SK-N-SH (cell line): ENCODE results near the gene ELP4.

ENCODE experiments used
- ELF1 ChIP-seq: IDR thresholded peaks from 2 replicates; pipeline ENCODE4 v1.4.0; 2012
- EP300 ChIP-seq, 2 experiments: IDR thresholded peaks; 2 replicates each; pipeline versions ENCODE4 v1.4.0 to v1.6.1; 2012; ENCODE audit warnings: borderline replicate concordance in 1 of 2, low read depth in 1 of 2, low read length in 1 of 2
- EZH2phosphoT487 ChIP-seq: fragments of 200-600 bp; sonication (generic); IDR thresholded peaks from 2 replicates; pipeline ENCODE4 v1.6.1; 2017; ENCODE audit warnings: low read depth, mixed run types, mild to moderate bottlenecking, antibody characterized with exemption, moderate library complexity, borderline replicate concordance
- MEF2A ChIP-seq: IDR thresholded peaks from 2 replicates; pipeline ENCODE4 v1.4.0; 2012; ENCODE audit warnings: low read depth, borderline replicate concordance
- POLR2AphosphoS5 ChIP-seq: IDR thresholded peaks from 2 replicates; pipeline ENCODE4 v1.6.1; 2012; ENCODE audit warnings: low read depth, low read length
- RCOR1 ChIP-seq: fragments of 150-350 bp; IDR thresholded peaks from 2 replicates; pipeline ENCODE4 v1.6.1; 2017; ENCODE audit warnings: antibody characterized with exemption, low read length
- RFX5 ChIP-seq: IDR thresholded peaks from 2 replicates; pipeline ENCODE4 v1.6.1; 2012; ENCODE audit warnings: mild to moderate bottlenecking, improper control_type of control experiment, low read length
- TEAD4 ChIP-seq: IDR thresholded peaks from 2 replicates; pipeline ENCODE4 v1.4.0; 2012; ENCODE audit warnings: mild to moderate bottlenecking, borderline replicate concordance; ENCODE audit not compliant: insufficient read depth
- YY1 ChIP-seq: IDR thresholded peaks from 2 replicates; pipeline ENCODE4 v1.4.0; 2012; ENCODE audit warnings: low read depth, mild to moderate bottlenecking
- TF ChIP-seq, protein P1 (sequence below): fragments of 200-600 bp; sonication (generic); IDR thresholded peaks from 2 replicates; pipeline ENCODE4 v1.6.1; 2017; ENCODE audit warnings: antibody characterized with exemption, mild to moderate bottlenecking, moderate library complexity
- TF ChIP-seq, protein P2 (sequence below): fragments of 150-350 bp; IDR thresholded peaks from 2 replicates; pipeline ENCODE4 v1.6.1; 2017; ENCODE audit warnings: antibody characterized with exemption, low read length, low read depth, borderline replicate concordance
- TF ChIP-seq, protein P3 (sequence below): IDR thresholded peaks from 2 replicates; pipeline ENCODE4 v1.4.0; 2012; ENCODE audit warnings: low read depth

DNA sequence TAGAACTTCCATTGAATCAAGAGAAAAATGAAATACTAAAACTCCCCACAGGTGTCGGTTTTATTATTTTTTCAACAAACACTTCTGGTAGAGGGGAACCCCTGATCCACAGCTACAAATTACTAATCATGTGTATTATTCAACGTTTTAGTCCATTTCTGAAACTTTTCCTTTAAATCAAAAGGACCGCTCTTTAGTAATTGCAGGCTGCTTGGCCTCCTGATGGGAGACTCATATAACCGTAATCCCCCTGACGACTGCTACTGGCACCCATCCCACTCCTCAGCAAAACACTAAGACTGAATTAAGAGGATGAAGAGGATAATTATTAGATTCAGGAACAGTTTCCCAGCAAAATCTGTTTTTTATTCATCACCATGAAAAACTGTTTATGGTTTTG is 255.2 kb downstream of the ELP4 start:
- TF ChIP-seq, protein P1, sequence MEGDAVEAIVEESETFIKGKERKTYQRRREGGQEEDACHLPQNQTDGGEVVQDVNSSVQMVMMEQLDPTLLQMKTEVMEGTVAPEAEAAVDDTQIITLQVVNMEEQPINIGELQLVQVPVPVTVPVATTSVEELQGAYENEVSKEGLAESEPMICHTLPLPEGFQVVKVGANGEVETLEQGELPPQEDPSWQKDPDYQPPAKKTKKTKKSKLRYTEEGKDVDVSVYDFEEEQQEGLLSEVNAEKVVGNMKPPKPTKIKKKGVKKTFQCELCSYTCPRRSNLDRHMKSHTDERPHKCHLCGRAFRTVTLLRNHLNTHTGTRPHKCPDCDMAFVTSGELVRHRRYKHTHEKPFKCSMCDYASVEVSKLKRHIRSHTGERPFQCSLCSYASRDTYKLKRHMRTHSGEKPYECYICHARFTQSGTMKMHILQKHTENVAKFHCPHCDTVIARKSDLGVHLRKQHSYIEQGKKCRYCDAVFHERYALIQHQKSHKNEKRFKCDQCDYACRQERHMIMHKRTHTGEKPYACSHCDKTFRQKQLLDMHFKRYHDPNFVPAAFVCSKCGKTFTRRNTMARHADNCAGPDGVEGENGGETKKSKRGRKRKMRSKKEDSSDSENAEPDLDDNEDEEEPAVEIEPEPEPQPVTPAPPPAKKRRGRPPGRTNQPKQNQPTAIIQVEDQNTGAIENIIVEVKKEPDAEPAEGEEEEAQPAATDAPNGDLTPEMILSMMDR, result no peak
- TF ChIP-seq YY1 (no peak), POLR2AphosphoS5 (no peak), RFX5 (no peak), TEAD4 (no peak), EP300 (IDR thresholded peaks at IDR 0.05; ENCODE audit: borderline replicate concordance in 1 of 2, low read depth in 1 of 2, low read length in 1 of 2) (no peak), ELF1 (no peak), RCOR1 (no peak), EZH2phosphoT487 (no peak), MEF2A (no peak)
- TF ChIP-seq, protein P2, sequence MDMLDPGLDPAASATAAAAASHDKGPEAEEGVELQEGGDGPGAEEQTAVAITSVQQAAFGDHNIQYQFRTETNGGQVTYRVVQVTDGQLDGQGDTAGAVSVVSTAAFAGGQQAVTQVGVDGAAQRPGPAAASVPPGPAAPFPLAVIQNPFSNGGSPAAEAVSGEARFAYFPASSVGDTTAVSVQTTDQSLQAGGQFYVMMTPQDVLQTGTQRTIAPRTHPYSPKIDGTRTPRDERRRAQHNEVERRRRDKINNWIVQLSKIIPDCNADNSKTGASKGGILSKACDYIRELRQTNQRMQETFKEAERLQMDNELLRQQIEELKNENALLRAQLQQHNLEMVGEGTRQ, result no peak
- TF ChIP-seq, protein P3, sequence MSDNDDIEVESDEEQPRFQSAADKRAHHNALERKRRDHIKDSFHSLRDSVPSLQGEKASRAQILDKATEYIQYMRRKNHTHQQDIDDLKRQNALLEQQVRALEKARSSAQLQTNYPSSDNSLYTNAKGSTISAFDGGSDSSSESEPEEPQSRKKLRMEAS, result no peak
